HG03442 (cell line): ENCODE data around the gene CCDC146.
A peak's percentile ranks its signal among the peaks of the same experiment; 100 is the strongest.
"Not testable (repeated sequence)": the region's sequence is repeated elsewhere in the genome, so short reads cannot be mapped to it uniquely, and the experiment has no call there.

ENCODE experiments used
- ATAC-seq: cut with Tn5 transposase; IDR thresholded peaks from one replicate; pipeline ENCODE4 v1.9.1; 2021; ENCODE audit warnings: mild to moderate bottlenecking, moderate library complexity; ENCODE audit not compliant: unreplicated experiment

The CCDC146 gene

DNA sequence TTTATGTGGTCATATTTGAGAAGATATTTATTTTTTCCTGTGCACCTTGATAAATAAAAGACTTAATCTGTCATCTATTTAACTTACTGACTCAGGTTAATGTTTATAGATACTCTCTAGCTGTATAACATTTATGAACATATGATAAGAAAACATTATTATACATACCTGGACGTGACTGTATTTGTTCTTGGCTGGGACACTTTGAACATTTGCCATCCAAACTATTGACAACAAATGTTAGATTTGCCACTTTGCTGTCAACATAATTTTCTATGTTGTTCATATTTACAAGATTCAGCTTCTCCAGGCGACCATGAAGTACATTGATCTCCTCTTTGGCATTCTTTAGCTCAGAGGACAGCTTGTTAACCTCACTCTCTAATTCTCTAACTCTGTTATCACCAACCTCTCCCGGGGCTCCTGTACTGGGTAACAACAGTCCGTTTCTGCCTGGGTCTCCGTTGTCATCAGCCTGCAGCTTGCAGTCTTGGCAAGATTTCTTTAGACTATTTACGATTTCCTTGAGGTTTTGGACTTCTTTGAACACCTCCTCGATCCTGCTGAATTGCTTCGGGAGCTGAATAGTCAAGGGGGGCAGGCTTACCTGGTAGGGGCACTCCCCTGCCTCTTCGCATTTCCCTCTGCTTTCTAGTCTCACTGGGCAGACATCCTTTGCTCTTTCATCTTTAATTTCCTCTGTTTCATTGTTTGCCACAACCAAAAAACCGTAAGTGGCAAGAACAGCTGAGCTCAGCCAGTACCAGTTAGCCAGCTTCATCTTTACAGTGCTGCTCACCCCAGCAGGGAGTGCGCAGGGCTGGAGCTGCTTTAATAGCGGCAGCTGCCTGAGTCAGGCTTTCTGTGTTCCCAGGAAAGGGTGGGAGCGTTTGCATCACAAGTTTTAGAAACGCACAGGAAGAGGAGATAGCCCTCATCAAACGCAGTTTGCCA, 76.9 kb downstream of the CCDC146 start, which contains the start of gene FGL2:
TSS of gene FGL2 (minus strand) at position 807 of the 954 bp plus-strand sequence. CDS start at position 781, 26 bp downstream.
- ATAC-seq = no peak

DNA sequence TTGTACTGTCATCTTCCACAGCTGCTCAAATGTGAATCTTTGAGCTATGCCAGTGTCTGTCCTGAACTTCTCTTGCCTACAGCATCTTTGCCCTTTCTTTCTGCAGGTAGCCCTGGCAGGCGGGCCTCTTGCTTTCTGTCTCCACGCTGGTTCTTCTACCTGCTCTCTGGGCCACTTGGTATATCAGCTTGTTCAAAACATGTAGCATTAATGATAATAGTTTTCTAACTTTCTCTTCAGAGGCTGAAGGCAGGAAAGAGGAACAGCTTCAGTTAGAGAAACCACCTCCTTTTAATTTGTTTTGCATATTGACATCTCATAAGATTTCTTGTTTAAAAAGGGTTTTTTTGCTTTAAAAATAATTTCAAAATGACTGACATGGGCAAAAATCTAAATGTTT, 78.1 kb downstream of the CCDC146 start:
- ATAC-seq = no peak

DNA sequence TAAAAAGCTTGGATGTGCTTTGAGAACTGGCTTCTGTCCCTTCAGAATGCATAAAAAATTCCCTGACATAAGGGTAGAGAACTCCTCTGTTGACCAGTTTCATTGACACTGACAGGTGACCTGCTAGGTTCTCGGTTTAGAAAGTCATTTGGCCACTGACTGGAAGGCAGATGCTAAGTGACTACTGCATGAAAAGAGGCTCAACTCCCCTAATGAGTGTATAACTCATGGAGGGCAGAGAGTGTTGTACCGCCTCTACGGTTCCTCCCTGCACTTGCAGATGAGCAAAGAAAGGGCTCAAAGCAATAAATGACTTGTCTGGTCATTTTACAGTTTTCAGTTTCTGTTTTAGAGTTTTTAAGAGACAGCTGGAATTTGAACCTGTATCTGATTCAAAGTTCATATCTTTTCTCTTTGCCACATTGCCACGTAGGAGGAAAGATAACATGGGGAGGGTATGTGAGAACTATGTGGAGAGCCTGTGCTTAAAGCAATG, 80.1 kb downstream of the CCDC146 start:
- ATAC-seq = peak; percentile 98

- no peak for ATAC-seq
Observed at GRCh38 chr7:77205706-77206105, 83.3 kb downstream of the CCDC146 start.

GRCh38 chr7:77208416-77208815, 86.0 kb downstream of the CCDC146 start:
- no peak for ATAC-seq

DNA sequence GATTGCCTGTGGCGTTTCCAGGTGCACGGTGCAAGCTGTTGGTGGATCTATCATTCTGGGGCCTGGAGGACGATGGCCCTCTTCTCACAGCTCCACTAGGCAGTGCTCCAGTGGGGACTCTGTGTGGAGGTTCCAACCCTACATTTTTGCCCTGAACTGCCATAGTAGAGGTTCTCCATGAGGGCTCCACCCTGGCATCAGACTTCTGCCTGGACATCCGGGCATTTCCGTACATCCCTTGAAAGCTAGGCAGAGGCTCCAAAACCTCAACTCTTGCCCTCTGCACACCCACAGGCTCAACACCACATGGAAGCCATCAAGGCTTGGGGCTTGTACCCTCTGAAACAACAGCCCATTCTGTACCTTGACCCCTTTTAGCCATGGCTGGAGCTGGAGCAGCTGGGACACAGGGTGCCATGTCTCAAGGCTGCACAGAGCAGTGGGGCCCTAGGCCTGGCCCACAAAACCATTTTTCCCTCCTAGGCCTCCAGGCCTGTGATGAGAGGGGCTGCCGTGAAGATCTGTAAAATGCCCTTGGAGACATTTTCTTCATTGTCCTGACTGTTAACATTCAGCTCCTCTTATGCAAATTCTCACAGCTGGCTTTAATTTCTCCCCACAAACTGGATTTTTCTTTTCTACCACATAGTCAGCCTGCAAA, 87.2 kb downstream of the CCDC146 start:
- no peak for ATAC-seq

GRCh38 chr7:77216181-77216845, 93.9 kb downstream of the CCDC146 start:
- no peak for ATAC-seq

GRCh38 chr7:77217474-77218185, 95.2 kb downstream of the CCDC146 start:
- ATAC-seq = no peak

DNA sequence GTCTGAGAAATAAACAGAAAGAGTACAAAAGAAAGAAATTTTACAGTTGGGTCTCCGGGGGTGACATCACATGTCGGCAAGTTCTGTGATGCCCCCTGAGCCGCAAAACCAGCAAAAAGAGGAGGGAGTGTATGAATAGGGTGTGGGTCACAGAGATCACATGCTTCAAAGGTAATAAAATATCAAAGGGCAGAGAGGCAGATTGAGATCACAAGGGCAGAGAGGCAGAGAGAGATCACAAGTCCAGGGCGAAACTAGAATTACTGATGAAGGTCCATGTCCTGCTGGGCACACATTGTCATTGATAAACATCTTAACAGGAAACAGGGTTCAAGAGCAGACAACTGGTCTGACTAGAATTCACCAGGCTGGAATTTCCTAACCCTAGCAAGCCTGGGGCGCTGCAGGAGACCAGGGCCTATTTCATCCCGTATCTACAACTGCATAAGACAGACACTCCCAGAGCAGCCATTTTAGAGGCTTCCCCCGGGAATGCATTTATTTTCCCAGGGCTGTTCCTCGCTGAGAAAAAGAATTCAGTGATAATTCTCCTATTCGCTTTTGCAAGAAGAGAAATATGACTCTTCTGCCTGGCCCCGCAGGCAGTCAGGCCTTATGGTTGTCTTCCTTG, 97.4 kb downstream of the CCDC146 start:
- not testable (repeated sequence) for ATAC-seq

GRCh38 chr7:77222065-77222464, 99.7 kb downstream of the CCDC146 start:
- ATAC-seq = no peak

DNA sequence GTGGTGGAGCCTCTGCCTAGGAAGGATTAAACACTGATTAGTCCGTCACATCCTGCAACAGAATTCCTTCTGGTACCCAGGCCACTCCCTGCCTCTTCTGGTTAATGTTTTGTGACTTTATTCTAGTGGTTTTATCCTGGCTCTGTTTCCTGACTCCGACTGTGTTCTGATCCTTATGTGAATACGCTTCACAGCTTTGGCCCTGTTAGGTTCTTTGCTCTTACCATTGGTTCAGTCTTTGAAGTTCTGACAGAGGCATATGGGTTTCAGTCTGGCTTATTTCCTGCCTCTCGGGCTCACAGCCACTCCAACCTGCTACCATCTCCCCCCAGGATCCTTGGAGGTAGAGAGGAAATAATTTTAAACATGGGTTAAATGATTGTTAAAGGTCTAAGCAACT, 100.4 kb downstream of the CCDC146 start:
- ATAC-seq = no peak

- ATAC-seq = no peak
Observed at GRCh38 chr7:77223261-77223660, 100.8 kb downstream of the CCDC146 start.

- ATAC-seq = no peak
Observed at GRCh38 chr7:77226357-77226839, 104.0 kb downstream of the CCDC146 start.

- ATAC-seq = not testable (repeated sequence)
Observed at GRCh38 chr7:77228795-77229194, 106.4 kb downstream of the CCDC146 start.

GRCh38 chr7:77232467-77232866, 110.1 kb downstream of the CCDC146 start:
- no peak for ATAC-seq

DNA sequence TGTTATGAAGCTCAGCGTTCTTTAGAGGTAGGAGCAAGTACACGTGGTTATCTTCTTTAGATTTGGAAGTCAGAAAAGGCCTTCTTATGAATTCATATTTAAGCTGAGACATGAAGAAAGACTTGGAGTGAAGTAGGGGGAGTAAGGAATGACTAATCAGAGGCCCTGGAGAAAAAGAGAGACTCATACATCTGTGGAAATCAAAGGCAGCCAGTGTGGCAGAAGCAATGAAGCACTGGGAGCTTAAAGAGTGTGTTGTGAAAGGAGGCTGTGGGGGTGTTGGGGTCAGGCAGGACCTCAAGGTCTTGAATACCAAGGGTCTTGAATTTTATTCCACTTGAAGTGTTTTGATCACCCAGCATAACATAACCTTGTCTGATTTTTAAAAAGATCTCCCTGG, 112.9 kb downstream of the CCDC146 start:
- no peak for ATAC-seq

DNA sequence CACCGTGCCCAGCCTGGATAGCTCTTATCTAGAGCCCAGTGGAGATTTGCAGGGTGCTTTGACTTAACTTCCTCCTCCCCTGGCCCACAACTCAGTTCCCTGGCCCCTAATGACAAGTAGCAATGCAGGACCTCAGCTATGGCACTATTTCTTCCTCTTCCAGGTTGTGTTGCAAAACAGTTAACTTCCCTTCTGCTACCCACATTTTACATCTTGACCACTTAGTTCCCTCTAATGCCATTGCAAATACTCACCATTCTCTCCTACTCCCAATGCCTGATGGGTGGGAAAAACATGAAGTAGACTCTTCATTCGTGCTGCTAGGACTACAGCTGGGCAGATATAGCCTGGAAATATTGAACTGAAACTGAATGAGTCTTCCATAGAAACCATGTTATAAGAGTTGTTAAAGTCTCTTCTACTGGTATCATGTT, 116.3 kb downstream of the CCDC146 start:
- no peak for ATAC-seq

DNA sequence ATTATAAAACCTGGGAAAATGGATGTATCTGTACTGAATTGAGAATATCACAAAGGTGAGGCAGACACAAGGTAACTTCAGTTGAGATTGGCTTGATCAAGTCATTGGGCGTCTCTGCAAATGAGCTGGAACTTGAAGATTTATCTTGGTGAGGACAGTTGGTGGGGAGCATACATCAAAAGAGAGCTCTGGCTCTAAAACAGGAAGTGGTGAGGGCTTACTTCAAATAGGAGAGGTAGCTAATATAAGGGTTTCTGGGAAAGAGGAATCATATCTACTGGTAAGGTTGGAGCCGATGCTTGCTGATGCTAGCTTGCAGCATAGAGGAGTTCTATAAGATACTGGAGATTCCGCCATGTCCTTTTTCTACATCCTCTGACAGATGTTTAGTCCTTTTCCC, 117.1 kb downstream of the CCDC146 start:
- ATAC-seq = no peak

- no peak for ATAC-seq
Observed at GRCh38 chr7:77242068-77242467, 119.7 kb downstream of the CCDC146 start.

DNA sequence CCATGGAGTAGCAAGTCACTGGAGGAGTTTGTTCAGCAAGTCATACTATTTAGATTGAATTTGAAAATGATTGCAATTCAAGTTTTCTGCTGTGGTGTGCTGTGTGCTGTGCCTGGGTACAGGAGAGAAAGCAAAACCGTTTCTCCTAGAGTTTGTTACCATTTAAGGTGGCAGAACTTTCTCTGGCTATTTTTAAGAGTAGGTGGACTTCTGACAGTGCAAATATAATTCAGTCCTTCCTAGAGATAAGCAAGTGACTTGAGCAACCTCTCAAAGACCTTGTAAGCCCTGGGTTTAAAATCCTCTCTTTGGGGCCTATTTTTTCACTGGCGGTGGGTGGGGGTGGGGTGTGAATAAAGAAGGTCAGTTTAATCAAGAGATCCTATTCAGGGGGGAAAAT, 120.1 kb downstream of the CCDC146 start:
- no peak for ATAC-seq
